A549 (cell line): Measurements from ENCODE around the gene BCAP29. TPM values are rescaled to one million over a fixed set of nuclear protein-coding genes. Genes with fewer than 3 reads are reported as not detected.

Experiments used
- ATAC-seq, 2 experiments: fragments of 200-7000 bp in 1 of 2; fragments of >200 bp in 1 of 2; cut with Nextera tagmentation in 1 of 2; cut with Tn5 transposase in 1 of 2; 3 replicates each; pipeline versions ENCODE4 v1.8.0 to v1.9.1; 2018 to 2020; ENCODE audit warnings: mild to moderate bottlenecking in 1 of 2, moderate library complexity in 1 of 2
- CTCF ChIA-PET: fragments of 300-600 bp; sonication (Branson Sonifier 250); formaldehyde crosslinking; extraction: SDS; loops from one replicate; lab custom pipeline; 2021; ENCODE audit warnings: antibody characterized with exemption, inconsistent platforms; lab: Yijun Ruan, JAX
- POLR2A ChIA-PET: fragments of 350-600 bp; formaldehyde crosslinking; extraction: SDS; loops from one replicate; lab custom pipeline; 2021; ENCODE audit warnings: antibody characterized with exemption, inconsistent platforms; lab: Yijun Ruan, JAX
- DNase-seq, 2 experiments: peaks; one replicate each; pipeline versions ENCODE4 v3.0.0 to v3.0.0-alpha.2; 2011 to 2016; ENCODE audit warnings: low read depth in 1 of 2, low spot score in 1 of 2
- FAIRE-seq: peaks from 2 replicates; lab custom pipeline; 2011; peaks lifted over from hg19 to GRCh38; lab: Jason Lieb, UNC
- H3K27ac ChIP-seq, 2 experiments: fragments of >200 bp; sonication (Bioruptor Twin); formaldehyde crosslinking; 3 replicates each; pipeline ENCODE4 v1.5.1; 2016 to 2017
- H3K4me1 ChIP-seq: fragments of >200 bp; sonication (Bioruptor Twin); formaldehyde crosslinking; 3 replicates; pipeline ENCODE4 v1.6.1; 2016
- H3K4me2 ChIP-seq: fragments of >200 bp; sonication (Bioruptor Twin); formaldehyde crosslinking; 3 replicates; pipeline ENCODE4 v1.6.1; 2016
- H3K4me3 ChIP-seq: fragments of >200 bp; sonication (Bioruptor Twin); formaldehyde crosslinking; 3 replicates; pipeline ENCODE4 v1.5.1; 2016
- H3K9me3 ChIP-seq: fragments of >200 bp; sonication (Bioruptor Twin); formaldehyde crosslinking; 3 replicates; pipeline ENCODE4 v1.6.1; 2016
- BHLHE40 ChIP-seq: IDR thresholded peaks from 2 replicates; pipeline ENCODE4 v1.6.1; 2012; ENCODE audit warnings: low read depth, low read length, inconsistent platforms
- CBX2 ChIP-seq: fragments of 200-600 bp; sonication (generic); IDR thresholded peaks from 2 replicates; pipeline ENCODE4 v1.6.1; 2016; ENCODE audit warnings: low read depth, mild to moderate bottlenecking, borderline replicate concordance
- CEBPB ChIP-seq, 2 experiments: fragments of >200 bp in 1 of 2; sonication (Bioruptor Twin) in 1 of 2; formaldehyde crosslinking in 1 of 2; IDR thresholded peaks; 2 replicates each; pipeline ENCODE4 v1.6.1; 2012 to 2016
- CHD2 ChIP-seq: fragments of 150-350 bp; IDR thresholded peaks from 2 replicates; pipeline ENCODE4 v1.6.1; 2014; ENCODE audit warnings: low read length; ENCODE audit not compliant: partially characterized antibody
- CHD4 ChIP-seq: fragments of 200-600 bp; sonication (generic); IDR thresholded peaks from 2 replicates; pipeline ENCODE4 v1.6.1; 2016; ENCODE audit warnings: antibody characterized with exemption, mild to moderate bottlenecking, borderline replicate concordance
- ESRRA ChIP-seq: fragments of 150-350 bp; IDR thresholded peaks from 2 replicates; pipeline ENCODE4 v1.6.1; 2014; ENCODE audit warnings: mild to moderate bottlenecking, low read length, borderline replicate concordance
- FOSB ChIP-seq: fragments of 250-450 bp; sonication (Bioruptor Pico); IDR thresholded peaks from 2 replicates; pipeline ENCODE4 v1.5.0; 2020; ENCODE audit warnings: mild to moderate bottlenecking, moderate library complexity
- FOSL2 ChIP-seq, 2 experiments: fragments of 450-650 bp in 1 of 2; fragments of >200 bp in 1 of 2; sonication (Bioruptor Twin) in 1 of 2; formaldehyde crosslinking; IDR thresholded peaks; 2 replicates each; pipeline versions ENCODE4 v1.5.0 to v1.6.1; 2016 to 2020; ENCODE audit warnings: mild to moderate bottlenecking in 1 of 2, moderate library complexity in 1 of 2
- HOXB5 ChIP-seq: fragments of 250-450 bp; sonication (Bioruptor Pico); IDR thresholded peaks from 2 replicates; pipeline ENCODE4 v1.5.0; 2020; ENCODE audit warnings: mild to moderate bottlenecking, moderate library complexity
- MAFK ChIP-seq: fragments of 450-650 bp; IDR thresholded peaks from 2 replicates; pipeline ENCODE4 v1.6.1; 2014; ENCODE audit not compliant: partially characterized antibody
- MAZ ChIP-seq: fragments of 150-350 bp; IDR thresholded peaks from 2 replicates; pipeline ENCODE4 v1.6.1; 2014; ENCODE audit warnings: antibody characterized with exemption, low read depth, low read length, borderline replicate concordance
- MYC ChIP-seq: IDR thresholded peaks from 2 replicates; pipeline ENCODE4 v1.6.1; 2012; ENCODE audit warnings: mild to moderate bottlenecking, inconsistent platforms, low read length, improper control_type of control experiment, borderline replicate concordance
- POLR2A ChIP-seq: IDR thresholded peaks from 2 replicates; pipeline ENCODE4 v1.6.1; 2012; ENCODE audit warnings: mild to moderate bottlenecking, low read length
- RARB ChIP-seq: fragments of 250-450 bp; sonication (Bioruptor Pico); IDR thresholded peaks from 2 replicates; pipeline ENCODE4 v1.8.0; 2021; ENCODE audit warnings: mild to moderate bottlenecking, moderate library complexity
- RCOR1 ChIP-seq: fragments of 150-350 bp; IDR thresholded peaks from 2 replicates; pipeline ENCODE4 v1.6.1; 2014; ENCODE audit warnings: antibody characterized with exemption, low read length, low read depth
- RNF2 ChIP-seq: fragments of 200-600 bp; sonication (generic); IDR thresholded peaks from 2 replicates; pipeline ENCODE4 v1.6.1; 2016; ENCODE audit warnings: low read depth, mild to moderate bottlenecking, antibody characterized with exemption, moderate library complexity, borderline replicate concordance
- ZC3H11A ChIP-seq: fragments of 450-650 bp; IDR thresholded peaks from 2 replicates; pipeline ENCODE4 v1.6.1; 2014; ENCODE audit warnings: antibody characterized with exemption, mild to moderate bottlenecking
- WGBS: methylation state at CpG from one replicate; pipeline ENCODE4 v1.1.6; 2017; ENCODE audit errors: missing lambda C conversion rate; 5-methylcytosine and 5-hydroxymethylcytosine counted together
- polyA plus RNA-seq, 4 experiments: library from polyadenylated mRNA; depleted of rRNA in 3 of 4; stranded (reverse); fragments of >200 nt; fragmentation: RNase III in 1 of 4; extraction: RNeasy Plus Mini Kit Qiagen cat#74134 plus additional on column Dnase treatment in 1 of 4; gene quantifications; 2 replicates in 3 of 4; 3 replicates in 1 of 4; pipeline ENCODE4 v1.2.3, GENCODE V29; 2011 to 2017
- TF ChIP-seq, protein P1 (sequence below): IDR thresholded peaks from 2 replicates; pipeline ENCODE4 v1.6.1; 2012; ENCODE audit warnings: low read depth, borderline replicate concordance
- TF ChIP-seq, protein P2 (sequence below): IDR thresholded peaks from 2 replicates; pipeline ENCODE4 v1.6.1; 2012
- TF ChIP-seq, protein P3 (sequence below): fragments of >200 bp; sonication (Bioruptor Twin); formaldehyde crosslinking; IDR thresholded peaks from 2 replicates; pipeline ENCODE4 v1.6.1; 2016
- TF ChIP-seq, protein P4 (sequence below): fragments of >200 bp; sonication (Bioruptor Twin); formaldehyde crosslinking; IDR thresholded peaks from 3 replicates; pipeline ENCODE4 v1.5.1; 2016

Gene BCAP29
- polyA plus RNA-seq, 2 of the 4 experiments (the other 2 are of a cell fraction): 38.0 to 66.9 TPM

DNA sequence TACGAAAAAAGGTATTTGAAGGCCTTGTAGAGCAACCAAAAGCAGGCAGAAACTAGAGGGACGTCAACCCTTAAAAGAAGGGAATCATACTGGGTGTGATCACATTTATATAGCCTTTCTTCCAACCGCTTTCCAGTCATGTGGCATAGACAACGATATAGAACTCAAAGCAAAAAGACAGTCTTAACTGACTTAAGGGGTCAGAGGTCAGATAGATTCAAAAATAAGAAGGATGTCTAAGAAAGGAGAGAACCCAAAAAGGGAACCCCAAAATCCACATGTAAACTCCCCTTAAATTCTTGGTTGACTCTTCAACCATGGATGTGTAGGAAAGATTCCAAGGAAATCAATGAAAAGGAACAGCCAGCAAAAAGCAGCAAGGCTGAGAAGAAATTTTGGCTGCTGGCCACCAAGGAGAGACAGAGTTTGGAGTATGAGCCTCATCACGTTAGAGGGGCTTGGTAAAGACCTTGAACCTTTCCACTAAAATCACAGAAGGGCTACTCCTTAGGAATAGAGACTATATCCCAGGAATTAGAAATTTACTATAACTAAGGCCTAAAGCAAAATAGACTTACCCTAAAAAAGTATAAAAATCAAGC lies 8.6 kb downstream of the BCAP29 start (continued):
- TF ChIP-seq, protein P1, sequence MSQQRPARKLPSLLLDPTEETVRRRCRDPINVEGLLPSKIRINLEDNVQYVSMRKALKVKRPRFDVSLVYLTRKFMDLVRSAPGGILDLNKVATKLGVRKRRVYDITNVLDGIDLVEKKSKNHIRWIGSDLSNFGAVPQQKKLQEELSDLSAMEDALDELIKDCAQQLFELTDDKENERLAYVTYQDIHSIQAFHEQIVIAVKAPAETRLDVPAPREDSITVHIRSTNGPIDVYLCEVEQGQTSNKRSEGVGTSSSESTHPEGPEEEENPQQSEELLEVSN: no peak
- no peak for TF ChIP-seq ZC3H11A
- no peak for TF ChIP-seq RCOR1
- TF ChIP-seq, protein P2, sequence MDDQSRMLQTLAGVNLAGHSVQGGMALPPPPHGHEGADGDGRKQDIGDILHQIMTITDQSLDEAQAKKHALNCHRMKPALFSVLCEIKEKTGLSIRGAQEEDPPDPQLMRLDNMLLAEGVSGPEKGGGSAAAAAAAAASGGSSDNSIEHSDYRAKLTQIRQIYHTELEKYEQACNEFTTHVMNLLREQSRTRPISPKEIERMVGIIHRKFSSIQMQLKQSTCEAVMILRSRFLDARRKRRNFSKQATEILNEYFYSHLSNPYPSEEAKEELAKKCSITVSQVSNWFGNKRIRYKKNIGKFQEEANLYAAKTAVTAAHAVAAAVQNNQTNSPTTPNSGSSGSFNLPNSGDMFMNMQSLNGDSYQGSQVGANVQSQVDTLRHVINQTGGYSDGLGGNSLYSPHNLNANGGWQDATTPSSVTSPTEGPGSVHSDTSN: no peak
- no peak for TF ChIP-seq RNF2

DNA sequence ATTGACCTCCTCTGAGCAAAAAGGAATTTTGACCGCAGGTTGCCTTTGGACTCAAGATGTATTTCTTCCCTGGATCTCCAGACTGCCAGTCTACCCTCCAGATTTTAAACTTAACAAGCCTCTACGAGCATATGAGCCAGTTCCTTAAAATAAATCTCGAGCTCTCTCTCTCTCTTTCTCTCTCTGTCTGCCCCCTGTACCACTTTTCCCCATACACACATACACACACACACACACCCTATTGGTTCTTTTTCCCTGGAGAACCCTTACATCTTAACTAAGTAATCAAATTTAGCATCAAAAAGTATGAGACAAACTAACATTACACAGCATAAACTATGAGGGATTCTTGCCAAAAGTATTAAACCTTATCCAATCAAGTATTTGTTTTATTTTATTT lies 11.4 kb downstream of the BCAP29 start:
- H3K4me1 ChIP-seq: peaks cover 12% of the 10 kb centered on the region; the same call in 2 of the 3 replicates
- no peak overlapping the region for H3K4me3 ChIP-seq
- FAIRE-seq (no peak), ATAC-seq (no peak), DNase-seq (no peak)
- WGBS: 90% methylated on average over 3 of the region's 3 CpGs
- no peaks in the 10 kb centered on the region for H3K9me3 ChIP-seq
- POLR2A ChIA-PET: no interaction called here
- H3K4me2 ChIP-seq: no peak overlapping the region
- H3K27ac ChIP-seq: no peak overlapping the region
- TF ChIP-seq MYC (no peak), RNF2 (no peak), CBX2 (no peak), CEBPB (IDR thresholded peaks at IDR 0.05) (no peak), RARB (CRISPR knock-in tag) (no peak), MAZ (no peak), FOSB (CRISPR knock-in tag) (no peak), MAFK (no peak), BHLHE40 (no peak), HOXB5 (no peak), CHD4 (no peak), POLR2A (no peak), CHD2 (no peak), ESRRA (no peak), FOSL2 (IDR thresholded peaks at IDR 0.05) (no peak), FOSL2 (CRISPR knock-in tag; IDR thresholded peaks at IDR 0.05) (no peak)
- TF ChIP-seq, protein P3, sequence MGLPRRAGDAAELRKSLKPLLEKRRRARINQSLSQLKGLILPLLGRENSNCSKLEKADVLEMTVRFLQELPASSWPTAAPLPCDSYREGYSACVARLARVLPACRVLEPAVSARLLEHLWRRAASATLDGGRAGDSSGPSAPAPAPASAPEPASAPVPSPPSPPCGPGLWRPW: no peak
- TF ChIP-seq, protein P4, sequence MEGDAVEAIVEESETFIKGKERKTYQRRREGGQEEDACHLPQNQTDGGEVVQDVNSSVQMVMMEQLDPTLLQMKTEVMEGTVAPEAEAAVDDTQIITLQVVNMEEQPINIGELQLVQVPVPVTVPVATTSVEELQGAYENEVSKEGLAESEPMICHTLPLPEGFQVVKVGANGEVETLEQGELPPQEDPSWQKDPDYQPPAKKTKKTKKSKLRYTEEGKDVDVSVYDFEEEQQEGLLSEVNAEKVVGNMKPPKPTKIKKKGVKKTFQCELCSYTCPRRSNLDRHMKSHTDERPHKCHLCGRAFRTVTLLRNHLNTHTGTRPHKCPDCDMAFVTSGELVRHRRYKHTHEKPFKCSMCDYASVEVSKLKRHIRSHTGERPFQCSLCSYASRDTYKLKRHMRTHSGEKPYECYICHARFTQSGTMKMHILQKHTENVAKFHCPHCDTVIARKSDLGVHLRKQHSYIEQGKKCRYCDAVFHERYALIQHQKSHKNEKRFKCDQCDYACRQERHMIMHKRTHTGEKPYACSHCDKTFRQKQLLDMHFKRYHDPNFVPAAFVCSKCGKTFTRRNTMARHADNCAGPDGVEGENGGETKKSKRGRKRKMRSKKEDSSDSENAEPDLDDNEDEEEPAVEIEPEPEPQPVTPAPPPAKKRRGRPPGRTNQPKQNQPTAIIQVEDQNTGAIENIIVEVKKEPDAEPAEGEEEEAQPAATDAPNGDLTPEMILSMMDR: no peak
- TF ChIP-seq, protein P1: no peak
- TF ChIP-seq, all 56 proteins: peak for 0
- CTCF ChIA-PET: no interaction called here
